Brain microvascular endothelial cell (primary cell): ENCODE results near the gene FHIP1B.

ENCODE experiments used
- DNase-seq: peaks from one replicate; pipeline ENCODE4 v3.0.0-alpha.2; 2020
- H3K27ac ChIP-seq: fragments of 250-450 bp; sonication (Bioruptor Pico); 2 replicates; pipeline ENCODE4 v1.5.1; 2020; ENCODE audit warnings: mild to moderate bottlenecking, moderate library complexity
- H3K27me3 ChIP-seq: fragments of 250-450 bp; sonication (Bioruptor Pico); replicated peaks from 2 replicates; pipeline ENCODE4 v1.5.1; 2020; ENCODE audit warnings: mild to moderate bottlenecking
- H3K36me3 ChIP-seq: fragments of 250-450 bp; sonication (Bioruptor Pico); replicated peaks from 2 replicates; pipeline ENCODE4 v1.5.1; 2020; ENCODE audit warnings: mild to moderate bottlenecking
- H3K4me3 ChIP-seq: 2 replicates; pipeline ENCODE4 v1.5.1; 2011; ENCODE audit warnings: low read depth, mild to moderate bottlenecking, control low read depth, low read length, moderate library complexity
- CTCF ChIP-seq: IDR thresholded peaks from 2 replicates; pipeline ENCODE4 v1.5.1; 2011; ENCODE audit warnings: low read depth, mild to moderate bottlenecking, moderate library complexity, low read length, control low read depth, inconsistent platforms; ENCODE audit errors: missing control alignments
- in situ Hi-C: cut with HindIII; loops from 2 replicates; pipeline ENCODE4 v1.10.0; 2017; ENCODE audit warnings: low sequenced_read_pairs, low pct_ligation_motif_present

Gene FHIP1B

DNA sequence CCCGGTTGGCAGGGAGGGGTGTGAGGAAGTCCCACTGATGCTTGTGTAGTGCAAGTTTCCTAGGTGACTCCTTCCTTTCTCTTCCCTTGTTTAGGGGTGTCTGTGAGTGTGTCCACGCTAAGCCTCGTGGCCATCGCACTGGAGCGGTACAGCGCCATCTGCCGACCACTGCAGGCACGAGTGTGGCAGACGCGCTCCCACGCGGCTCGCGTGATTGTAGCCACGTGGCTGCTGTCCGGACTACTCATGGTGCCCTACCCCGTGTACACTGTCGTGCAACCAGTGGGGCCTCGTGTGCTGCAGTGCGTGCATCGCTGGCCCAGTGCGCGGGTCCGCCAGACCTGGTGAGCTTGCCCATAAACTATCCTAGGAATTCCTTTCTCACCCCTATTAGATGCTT, 35.6 kb upstream of the FHIP1B start:
- H3K36me3 ChIP-seq: no peaks in the 10 kb centered on the region
- H3K27me3 ChIP-seq: no peaks in the 10 kb centered on the region
- H3K4me3 ChIP-seq: no peak overlapping the region
- no peak overlapping the region for H3K27ac ChIP-seq
- in situ Hi-C loops: no loop called here
- no peak for DNase-seq
- peak; percentile 13 for TF ChIP-seq CTCF

GRCh38 chr11:6268820-6269219, 34.4 kb upstream of the FHIP1B start:
- no peak overlapping the region for H3K4me3 ChIP-seq

GRCh38 chr11:6263662-6264061, 29.2 kb upstream of the FHIP1B start:
- Histone ChIP-seq H3K27me3 (peaks cover 26% of the 10 kb centered on the region), H3K27ac (no peak overlapping the region), H3K4me3 (no peak overlapping the region), H3K36me3 (no peaks in the 10 kb centered on the region)
- TF ChIP-seq CTCF: no peak
- in situ Hi-C loops: no loop called here
- no peak for DNase-seq

More at GRCh38 chr11:6268820-6269219, 34.4 kb upstream of the FHIP1B start:
- no peak overlapping the region for H3K27ac ChIP-seq
- no peak for DNase-seq
- H3K36me3 ChIP-seq: no peaks in the 10 kb centered on the region
- no peak for TF ChIP-seq CTCF
- no peaks in the 10 kb centered on the region for H3K27me3 ChIP-seq
- in situ Hi-C loops: no loop called here

DNA sequence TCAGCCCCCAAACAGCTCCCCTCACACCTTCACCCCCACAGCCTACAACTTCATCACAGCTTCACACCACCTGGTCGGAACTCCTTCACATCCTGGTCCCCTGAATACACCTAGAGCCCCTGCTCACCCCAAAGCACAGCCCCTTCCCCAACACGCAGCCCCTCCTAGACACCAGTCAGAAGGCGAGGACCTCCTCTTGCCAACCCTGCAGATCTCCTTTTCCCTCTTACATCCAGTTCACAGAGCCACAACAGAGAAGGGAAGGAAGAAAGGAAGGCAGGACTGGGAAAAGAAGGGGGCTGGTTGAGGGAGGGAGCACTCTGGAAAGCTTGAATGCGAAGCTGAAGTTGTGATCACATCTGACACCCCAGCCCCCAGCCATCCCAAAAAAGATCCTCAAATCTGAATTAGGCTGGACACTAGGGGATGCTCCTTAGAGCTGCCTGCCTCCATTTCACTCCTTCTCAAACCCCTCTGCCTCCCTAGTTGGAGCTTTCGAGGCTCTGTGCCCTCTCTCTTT, 25.8 kb upstream of the FHIP1B start:
- Histone ChIP-seq H3K4me3 (no peak overlapping the region), H3K27ac (no peak overlapping the region), H3K36me3 (no peaks in the 10 kb centered on the region), H3K27me3 (peaks cover 52% of the 10 kb centered on the region)
- in situ Hi-C loops: no loop called here
- no peak for DNase-seq
- no peak for TF ChIP-seq CTCF

DNA sequence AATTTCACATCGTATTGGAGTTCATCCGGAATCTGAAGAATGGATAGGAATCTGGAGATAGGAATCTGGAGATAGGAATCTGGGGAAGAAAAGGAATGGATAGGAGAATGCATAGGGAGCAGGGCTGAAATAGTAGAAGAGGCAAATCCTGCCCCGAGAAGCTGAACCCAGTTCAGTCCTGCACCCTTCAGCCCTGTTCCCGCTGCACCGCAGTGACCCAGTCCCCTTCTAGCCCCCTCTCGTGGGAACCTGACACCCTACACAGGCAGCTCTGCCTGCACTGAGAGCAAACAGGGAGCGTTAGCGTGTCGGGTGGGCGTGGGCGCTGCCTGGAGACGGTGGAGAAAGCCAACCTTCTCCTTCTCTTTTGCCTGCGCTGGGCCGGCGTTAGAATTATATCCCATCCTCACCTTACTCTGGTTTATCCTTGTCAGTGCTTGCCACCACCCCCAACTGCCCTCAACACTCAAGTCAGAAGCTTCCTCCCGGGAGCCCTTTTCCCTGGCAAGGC, 24.2 kb upstream of the FHIP1B start:
- Histone ChIP-seq H3K27ac (no peak overlapping the region), H3K36me3 (no peaks in the 10 kb centered on the region), H3K4me3 (no peak overlapping the region), H3K27me3 (peaks cover 55% of the 10 kb centered on the region)
- in situ Hi-C loops: no loop called here
- no peak for TF ChIP-seq CTCF
- no peak for DNase-seq

DNA sequence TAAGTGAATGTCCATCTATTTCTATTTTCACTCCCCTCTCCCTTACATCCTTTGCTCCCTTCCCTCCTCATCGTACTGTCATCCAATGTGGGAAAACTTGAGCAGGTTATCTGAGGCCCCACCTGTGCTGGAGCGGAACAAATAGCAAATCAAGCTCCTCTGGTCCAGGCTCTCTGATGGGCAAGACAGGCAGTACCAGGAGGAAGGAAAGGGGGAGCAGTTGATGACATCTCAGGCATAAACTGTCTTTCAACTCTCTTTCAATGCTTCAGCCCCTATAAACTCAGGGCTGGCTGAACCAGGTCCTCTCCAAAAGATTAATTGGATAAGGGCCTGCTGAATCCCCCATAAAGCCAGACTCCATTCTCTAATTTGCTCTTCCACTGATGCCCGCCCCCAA, 23.7 kb upstream of the FHIP1B start:
- Histone ChIP-seq H3K36me3 (no peaks in the 10 kb centered on the region), H3K4me3 (no peak overlapping the region), H3K27ac (no peak overlapping the region), H3K27me3 (peaks cover 55% of the 10 kb centered on the region)
- in situ Hi-C loops: no loop called here
- DNase-seq: no peak
- peak; percentile 4 for TF ChIP-seq CTCF
